Stimulated activated CD8-positive, alpha-beta memory T cell treated with anti-CD3 and anti-CD28 coated beads, Interleukin-12 subunit alpha, Interleukin-12 subunit beta, amount 100 ng/mL, for 24 hours (primary cell): Measurements from ENCODE around the gene SPATA16.
"Not testable (repeated sequence)": the region's sequence is repeated elsewhere in the genome, so short reads cannot be mapped to it uniquely, and the experiment has no call there.

Experiments
- DNase-seq: peaks from one replicate; pipeline ENCODE4 v3.0.0-alpha.2; 2020; ENCODE audit errors: extremely low read depth

The SPATA16 gene

GRCh38 chr3:172877011-172877410 is 264.0 kb downstream of the SPATA16 start:
- DNase-seq = no peak

- no peak for DNase-seq
Measured at GRCh38 chr3:172876297-172876696, 264.7 kb downstream of the SPATA16 start.

- DNase-seq = no peak
Measured at GRCh38 chr3:172875039-172875438, 266.0 kb downstream of the SPATA16 start.

- no peak for DNase-seq
Measured at GRCh38 chr3:172869784-172870518, 271.1 kb downstream of the SPATA16 start.

- no peak for DNase-seq
Measured at GRCh38 chr3:172869368-172869771, 271.7 kb downstream of the SPATA16 start.

GRCh38 chr3:172868582-172869200 is 272.3 kb downstream of the SPATA16 start:
- DNase-seq = no peak

- not testable (repeated sequence) for DNase-seq
Measured at GRCh38 chr3:172866726-172867350, 274.2 kb downstream of the SPATA16 start.

GRCh38 chr3:172859041-172859440 is 282.0 kb downstream of the SPATA16 start:
- DNase-seq = no peak

- no peak for DNase-seq
Measured at GRCh38 chr3:172856795-172857742, 284.0 kb downstream of the SPATA16 start.

- DNase-seq = no peak
Measured at GRCh38 chr3:172855037-172855436, 286.0 kb downstream of the SPATA16 start.

- no peak for DNase-seq
Measured at GRCh38 chr3:172853921-172854666, 286.9 kb downstream of the SPATA16 start.

- no peak for DNase-seq
Measured at GRCh38 chr3:172853005-172853404, 288.0 kb downstream of the SPATA16 start.

- no peak for DNase-seq
Measured at GRCh38 chr3:172848910-172849309, 292.1 kb downstream of the SPATA16 start.

GRCh38 chr3:172847292-172847691 is 293.7 kb downstream of the SPATA16 start:
- no peak for DNase-seq

- DNase-seq = no peak
Measured at GRCh38 chr3:172846706-172847105, 294.3 kb downstream of the SPATA16 start.

GRCh38 chr3:172846103-172846561 is 294.9 kb downstream of the SPATA16 start:
- no peak for DNase-seq

GRCh38 chr3:172844428-172844827 is 296.6 kb downstream of the SPATA16 start:
- DNase-seq = no peak

- no peak for DNase-seq
Measured at GRCh38 chr3:172840913-172841312, 300.1 kb downstream of the SPATA16 start.

GRCh38 chr3:172840463-172840862 is 300.6 kb downstream of the SPATA16 start:
- no peak for DNase-seq

GRCh38 chr3:172839679-172840078 is 301.4 kb downstream of the SPATA16 start:
- no peak for DNase-seq
